K562 (cell line): ENCODE results near the gene HSF2BP. TPM values are rescaled to one million over a fixed set of nuclear protein-coding genes. Genes with fewer than 3 reads are reported as not detected.

ENCODE experiments used
- ATAC-seq: fragments of 200-7000 bp; cut with Tn5 transposase; 3 replicates; pipeline ENCODE4 v1.9.1; 2020; ENCODE audit warnings: moderate library complexity
- BruUV-seq: library from RNA; stranded (reverse); fragments of 400-500 nt; replicated peaks from 2 replicates; lab custom pipeline; 2021; lab: Mats Ljungman, UMichigan
- CTCF ChIA-PET: fragments of 300-600 bp; formaldehyde crosslinking; extraction: SDS; loops from one replicate; lab custom pipeline; 2021; ENCODE audit warnings: low intra/inter-chr PET ratio; lab: Yijun Ruan, JAX
- POLR2A ChIA-PET: fragments of 300-600, 350-650 bp; sonication (Branson Sonifier 250); formaldehyde crosslinking; extraction: SDS; loops from one replicate; lab custom pipeline; 2021; ENCODE audit warnings: antibody characterized with exemption, inconsistent platforms; lab: Yijun Ruan, JAX
- DNase-seq, 4 experiments: peaks; one replicate each; pipeline versions ENCODE4 v3.0.0 to v3.0.0-alpha.2; 2011 to 2018; ENCODE audit warnings: low spot score in 3 of 4, mixed read lengths in 3 of 4; ENCODE audit errors: extremely low read depth in 1 of 4
- FAIRE-seq: peaks from 2 replicates; lab custom pipeline; 2011; peaks lifted over from hg19 to GRCh38; lab: Jason Lieb, UNC
- H2AFZ ChIP-seq: 2 replicates; pipeline ENCODE4 v1.6.0; 2011; ENCODE audit warnings: low read depth, low read length, control low read depth, inconsistent platforms
- H3K27ac ChIP-seq: fragments of 200-600 bp; 3 replicates; pipeline ENCODE4 v1.8.0; 2011; ENCODE audit warnings: low read depth, mild to moderate bottlenecking, control low read depth, inconsistent platforms, low read length, moderate library complexity, mixed read lengths; ENCODE audit errors: extremely low read depth
- H3K27me3 ChIP-seq, 2 experiments: fragments of 300-600 bp in 1 of 2; 2 replicates in 1 of 2; 3 replicates in 1 of 2; pipeline versions ENCODE4 v1.6.0 to v1.8.0; 2011; ENCODE audit warnings: inconsistent platforms in 2 of 2, low read length in 2 of 2, mild to moderate bottlenecking in 1 of 2, mixed read lengths in 1 of 2, moderate library complexity in 1 of 2; ENCODE audit not compliant: control insufficient read depth in 2 of 2, insufficient read depth in 2 of 2
- H3K36me3 ChIP-seq: fragments of 300-600 bp; 3 replicates; pipeline ENCODE4 v1.8.0; 2011; ENCODE audit warnings: mild to moderate bottlenecking, low read length, inconsistent platforms; ENCODE audit not compliant: control insufficient read depth, insufficient read depth
- H3K4me1 ChIP-seq, 2 experiments: fragments of 200-600 bp in 1 of 2; replicated peaks in 1 of 2; 2 replicates in 1 of 2; 3 replicates in 1 of 2; pipeline versions ENCODE4 v1.5.1 to v1.8.0; 2011; ENCODE audit warnings: inconsistent platforms in 2 of 2, low read length in 2 of 2, mild to moderate bottlenecking in 1 of 2, mixed read lengths in 1 of 2, moderate library complexity in 1 of 2; ENCODE audit not compliant: control insufficient read depth in 2 of 2, insufficient read depth in 2 of 2
- H3K4me2 ChIP-seq: 2 replicates; pipeline ENCODE4 v1.6.1; 2011; ENCODE audit warnings: low read length, control low read depth, inconsistent platforms, mixed read lengths; ENCODE audit not compliant: insufficient read depth
- H3K4me3 ChIP-seq: fragments of 200-600 bp; sonication (generic), shearing (Covaris generic); 2 replicates; pipeline ENCODE4 v1.5.1; 2016; ENCODE audit warnings: control low read depth, inconsistent platforms
- H3K79me2 ChIP-seq: fragments of 200-600 bp; 3 replicates; pipeline ENCODE4 v1.8.0; 2011; ENCODE audit warnings: low read length, inconsistent platforms; ENCODE audit not compliant: control insufficient read depth, insufficient read depth
- H3K9ac ChIP-seq, 2 experiments: 2 replicates each; pipeline versions ENCODE4 v1.6.0 to v1.6.1; 2011; ENCODE audit warnings: low read depth in 2 of 2, low read length in 2 of 2, control low read depth in 1 of 2, inconsistent platforms in 1 of 2, mild to moderate bottlenecking in 1 of 2, mixed read lengths in 1 of 2; ENCODE audit not compliant: insufficient read depth in 1 of 2
- H3K9me1 ChIP-seq: one replicate; pipeline ENCODE4 v1.6.0; 2011; ENCODE audit warnings: inconsistent platforms, mild to moderate bottlenecking, low read length, moderate library complexity; ENCODE audit not compliant: control insufficient read depth, insufficient read depth
- H3K9me3 ChIP-seq: replicated peaks from 2 replicates; pipeline ENCODE4 v1.5.1; 2011; ENCODE audit warnings: low read depth, low read length, inconsistent platforms; ENCODE audit not compliant: control insufficient read depth, insufficient read depth
- H4K20me1 ChIP-seq: replicated peaks from 2 replicates; pipeline ENCODE4 v1.6.1; 2011; ENCODE audit warnings: low read length, inconsistent platforms, mixed read lengths; ENCODE audit not compliant: control insufficient read depth, insufficient read depth
- CEBPZ ChIP-seq: fragments of 150-350 bp; IDR thresholded peaks from 2 replicates; pipeline ENCODE4 v1.6.1; 2014; ENCODE audit warnings: low read depth, mild to moderate bottlenecking, low read length, borderline replicate concordance
- CHCHD3 ChIP-seq: fragments of 250-450 bp; sonication (Bioruptor Pico); IDR thresholded peaks from 2 replicates; pipeline ENCODE4 v2.1.2; 2022; ENCODE audit warnings: mild to moderate bottlenecking
- CREB1 ChIP-seq, 2 experiments: sonication (generic) in 1 of 2; formaldehyde crosslinking in 1 of 2; IDR thresholded peaks; 2 replicates each; pipeline versions ENCODE4 v1.6.1 to v1.8.0; 2012 to 2022; ENCODE audit warnings: inconsistent platforms in 1 of 2, mild to moderate bottlenecking in 1 of 2, missing genetic modification reagents in 1 of 2, moderate library complexity in 1 of 2
- GABPB1 ChIP-seq: sonication (generic); formaldehyde crosslinking; IDR thresholded peaks from 2 replicates; pipeline ENCODE4 v1.8.0; 2022; ENCODE audit warnings: mild to moderate bottlenecking, missing genetic modification reagents
- MTA3 ChIP-seq: fragments of 450-650 bp; formaldehyde crosslinking; IDR thresholded peaks from 2 replicates; pipeline ENCODE4 v1.6.1; 2017; ENCODE audit warnings: mild to moderate bottlenecking, borderline replicate concordance
- NFIX ChIP-seq: fragments of 250-450 bp; sonication (Bioruptor Pico); IDR thresholded peaks from 2 replicates; pipeline ENCODE4 v1.4.0; 2020; ENCODE audit warnings: low read depth, mild to moderate bottlenecking, moderate library complexity
- NR4A1 ChIP-seq, 2 experiments: fragments of 250-450 bp in 1 of 2; fragments of 450-650 bp in 1 of 2; sonication (Bioruptor Pico) in 1 of 2; IDR thresholded peaks; 2 replicates each; pipeline versions ENCODE4 v1.4.0 to v1.6.1; 2016 to 2020; ENCODE audit warnings: mild to moderate bottlenecking in 2 of 2, missing compliant biosample characterization in 1 of 2, missing genetic modification characterization in 1 of 2, moderate library complexity in 1 of 2
- RBM14 ChIP-seq: fragments of 200-400 bp; formaldehyde crosslinking; IDR thresholded peaks from 2 replicates; pipeline ENCODE4 v1.6.1; 2018; ENCODE audit warnings: low read depth, mild to moderate bottlenecking, low read length, moderate library complexity, borderline replicate concordance; ENCODE audit not compliant: insufficient read depth
- THRB ChIP-seq: fragments of 450-650 bp; formaldehyde crosslinking; conservative IDR thresholded peaks from 2 replicates; pipeline ENCODE4 v1.4.0; 2022; ENCODE audit warnings: mild to moderate bottlenecking, missing genetic modification characterization
- TSC22D4 ChIP-seq: fragments of 450-650 bp; IDR thresholded peaks from 2 replicates; pipeline ENCODE4 v1.6.1; 2016; ENCODE audit warnings: missing genetic modification characterization, missing biosample characterization, control low read depth
- ZSCAN32 ChIP-seq: fragments of 450-650 bp; formaldehyde crosslinking; IDR thresholded peaks from 2 replicates; pipeline ENCODE4 v1.4.0; 2020; ENCODE audit warnings: mild to moderate bottlenecking, moderate library complexity
- WGBS: fragments of 100-300 bp; shearing (Covaris generic); methylation state at CpG from one replicate; pipeline ENCODE4 v1.1.6; 2016; ENCODE audit warnings: low coverage, mixed read lengths; ENCODE audit not compliant: insufficient coverage; ENCODE audit errors: missing lambda C conversion rate; 5-methylcytosine and 5-hydroxymethylcytosine counted together
- in situ Hi-C: fragments of 300-500 bp; cut with MboI; formaldehyde crosslinking; loops from 4 replicates; pipeline ENCODE4 v1.15.0; 2018; ENCODE audit warnings: inconsistent platforms, mixed read lengths
- intact Hi-C: fragments of 100-400 bp; cut with micrococcal nuclease; formaldehyde crosslinking; loops from 2 replicates; pipeline ENCODE4 v1.14.2; 2022
- polyA plus RNA-seq, 8 experiments: library from polyadenylated mRNA; depleted of rRNA in 4 of 8; stranded (reverse) in 5 of 8; unstranded in 3 of 8; fragments of >200 nt; fragmentation: Nextera tagmentation in 2 of 8; fragmentation: Illumina TruSeq in 1 of 8; extraction: Ambion mirVana in 2 of 8; extraction: Trizol in 1 of 8; gene quantifications; 2 replicates each; pipeline versions ENCODE4 v1.2.1 to v1.2.3, GENCODE V29; 2011 to 2014; ENCODE audit warnings: inconsistent platforms in 1 of 8, missing spikeins in 1 of 8
- total RNA-seq, 7 experiments: library from RNA; depleted of rRNA in 6 of 7; stranded (reverse); fragments of >200 nt in 6 of 7; fragmentation: Illumina TruSeq in 2 of 7; extraction: Trizol in 2 of 7; gene quantifications; 2 replicates each; pipeline versions ENCODE4 v1.2.1 to v1.2.3, GENCODE V29; 2011 to 2021; ENCODE audit warnings: low replicate concordance in 1 of 7
- TF ChIP-seq, protein P1 (sequence below): fragments of 200-800 bp; sonication (Bioruptor generic); IDR thresholded peaks from 2 replicates; pipeline ENCODE4 v1.6.1; 2017; ENCODE audit warnings: missing genetic modification characterization, missing compliant biosample characterization

Gene HSF2BP
- total and polyA plus RNA-seq, 9 of the 15 experiments (the other 6 are each of a cell fraction or from before 2014, with no cell fraction given), result 0.04 to 0.57 (median 0.20) TPM; not detected in 2

- 0 out of 2 replicates have a peak, but pooled peaks have one; percentile 9 for TF ChIP-seq THRB
- TF ChIP-seq NR4A1 (CRISPR knock-in tag; IDR thresholded peaks at IDR 0.05), result no peak
- no peak for TF ChIP-seq NR4A1 (tag; IDR thresholded peaks at IDR 0.05)
- peak; percentile 60; the same call in 1 of the 2 replicates for TF ChIP-seq TSC22D4 (tag)
- TF ChIP-seq, all 486 proteins: peak for 6
These were observed 55.4 kb downstream of the HSF2BP start (continued) for GRCh38 chr21:43603641-43604504.

GRCh38 chr21:43603233-43603626, 56.1 kb downstream of the HSF2BP start:
- Histone ChIP-seq H3K9me3 (no peaks in the 10 kb centered on the region), H3K4me1 (peaks cover 0 to 4% of the 10 kb centered on the region in 2 experiments; a peak in 1 of 5 replicates), H3K9me1 (no peaks in the 10 kb centered on the region), H3K27ac (no peak overlapping the region), H3K4me2 (no peak overlapping the region), H3K9ac (no peak overlapping the region), H4K20me1 (no peaks in the 10 kb centered on the region), H3K79me2 (no peaks in the 10 kb centered on the region), H2AFZ (no peak overlapping the region), H3K4me3 (no peak overlapping the region), H3K36me3 (no peaks in the 10 kb centered on the region), H3K27me3 (peaks cover 19 to 33% of the 10 kb centered on the region in 2 experiments; a peak in 4 of 5 replicates)
- CTCF ChIA-PET, result no interaction called here
- no peak for FAIRE-seq
- DNase-seq, result no peak
- in situ Hi-C loops (loop anchor here (25.0 kb wide), 1 partner anchor 91 kb away; no protein-coding TSS in a partner anchor), intact Hi-C loops (no loop called here)
- ATAC-seq, result peak; percentile 57
- no TSS peak for BruUV-seq
- WGBS, result 7% methylated on average over 5 of the region's 5 CpGs
- POLR2A ChIA-PET, result interaction anchor here (0.9 to 2.6 kb wide), 2 partner anchors 11 to 12 kb away, joined by 3 to 11 read pairs; no protein-coding TSS in a partner anchor
- TF ChIP-seq MTA3 (no peak), NFIX (CRISPR knock-in tag) (no peak), ZSCAN32 (CRISPR knock-in tag) (no peak), CHCHD3 (no peak), CREB1 (IDR thresholded peaks at IDR 0.05) (no peak), CREB1 (CRISPR knock-in tag; IDR thresholded peaks at IDR 0.05) (no peak), GABPB1 (CRISPR knock-in tag) (no peak), CEBPZ (no peak), RBM14 (no peak)
- TF ChIP-seq, protein P1, sequence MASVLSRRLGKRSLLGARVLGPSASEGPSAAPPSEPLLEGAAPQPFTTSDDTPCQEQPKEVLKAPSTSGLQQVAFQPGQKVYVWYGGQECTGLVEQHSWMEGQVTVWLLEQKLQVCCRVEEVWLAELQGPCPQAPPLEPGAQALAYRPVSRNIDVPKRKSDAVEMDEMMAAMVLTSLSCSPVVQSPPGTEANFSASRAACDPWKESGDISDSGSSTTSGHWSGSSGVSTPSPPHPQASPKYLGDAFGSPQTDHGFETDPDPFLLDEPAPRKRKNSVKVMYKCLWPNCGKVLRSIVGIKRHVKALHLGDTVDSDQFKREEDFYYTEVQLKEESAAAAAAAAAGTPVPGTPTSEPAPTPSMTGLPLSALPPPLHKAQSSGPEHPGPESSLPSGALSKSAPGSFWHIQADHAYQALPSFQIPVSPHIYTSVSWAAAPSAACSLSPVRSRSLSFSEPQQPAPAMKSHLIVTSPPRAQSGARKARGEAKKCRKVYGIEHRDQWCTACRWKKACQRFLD, result no peak
